Testis (tissue), 5 donors: Measurements from ENCODE around the gene USP35. TPM values are rescaled to one million over a fixed set of nuclear protein-coding genes. Genes with fewer than 3 reads are reported as not detected.

Source experiments
- DNase-seq: peaks from one replicate; pipeline ENCODE4 v3.0.0-alpha.2; 2019
- H3K27ac ChIP-seq, 2 donors: fragments of 200-600 bp; sonication (generic); one replicate each; pipeline ENCODE4 v1.5.1; 2019
- H3K27me3 ChIP-seq: fragments of 200-600 bp; sonication (generic); one replicate; pipeline ENCODE4 v1.5.1; 2019
- H3K36me3 ChIP-seq: fragments of 200-600 bp; sonication (generic); one replicate; pipeline ENCODE4 v1.5.1; 2017; ENCODE audit warnings: low read depth; ENCODE audit errors: missing control alignments
- H3K4me1 ChIP-seq: fragments of 200-600 bp; sonication (generic); one replicate; pipeline ENCODE4 v1.5.1; 2019
- H3K4me3 ChIP-seq, 2 donors: fragments of 200-600 bp; sonication (generic); one replicate each; pipeline ENCODE4 v1.5.1; 2017 to 2019
- H3K9me3 ChIP-seq: fragments of 200-600 bp; sonication (generic); one replicate; pipeline ENCODE4 v1.5.1; 2017
- POLR2A ChIP-seq: fragments of 450-650 bp; IDR thresholded peaks from one replicate; pipeline ENCODE4 v1.6.1; 2017; ENCODE audit warnings: antibody characterized with exemption, mild to moderate bottlenecking, moderate library complexity
- WGBS, 2 donors: methylation state at CpG; one replicate each; pipeline ENCODE4 v1.1.5; 2018; 5-methylcytosine and 5-hydroxymethylcytosine counted together
- intact Hi-C: fragments of 100-400 bp; cut with DNase I; formaldehyde crosslinking; loops from one replicate; pipeline ENCODE4 v1.15.1; 2023; ENCODE audit warnings: low total_unique reads
- long read RNA-seq, 2 donors: transcript quantifications; one replicate each; lab custom pipeline, GENCODE V29; 2026
- polyA plus RNA-seq: library from polyadenylated mRNA; stranded (reverse); fragments of 350-450 nt; fragmentation: Illumina TruSeq; extraction: RNeasy Lipid Tissue Mini Kit (QIAGEN cat#74804); gene quantifications from one replicate; pipeline ENCODE4 v1.2.3, GENCODE V29; 2014; ENCODE audit warnings: low read depth, low replicate concordance; ENCODE audit not compliant: insufficient read depth
- total RNA-seq, 2 donors: library from RNA; depleted of rRNA; stranded (reverse); fragments of >200 nt; gene quantifications; one replicate each; pipeline ENCODE4 v1.2.3, GENCODE V29; 2016
- TF ChIP-seq, protein P1 (sequence below), 3 experiments: fragments of 450-650 bp in 2 of 3; fragments of 200-600 bp in 1 of 3; sonication (generic) in 1 of 3; IDR thresholded peaks; one replicate each; pipeline ENCODE4 v1.5.1; 2016 to 2019; ENCODE audit warnings: antibody characterized with exemption in 3 of 3, mild to moderate bottlenecking in 2 of 3, moderate library complexity in 1 of 3

USP35 gene, protein sequence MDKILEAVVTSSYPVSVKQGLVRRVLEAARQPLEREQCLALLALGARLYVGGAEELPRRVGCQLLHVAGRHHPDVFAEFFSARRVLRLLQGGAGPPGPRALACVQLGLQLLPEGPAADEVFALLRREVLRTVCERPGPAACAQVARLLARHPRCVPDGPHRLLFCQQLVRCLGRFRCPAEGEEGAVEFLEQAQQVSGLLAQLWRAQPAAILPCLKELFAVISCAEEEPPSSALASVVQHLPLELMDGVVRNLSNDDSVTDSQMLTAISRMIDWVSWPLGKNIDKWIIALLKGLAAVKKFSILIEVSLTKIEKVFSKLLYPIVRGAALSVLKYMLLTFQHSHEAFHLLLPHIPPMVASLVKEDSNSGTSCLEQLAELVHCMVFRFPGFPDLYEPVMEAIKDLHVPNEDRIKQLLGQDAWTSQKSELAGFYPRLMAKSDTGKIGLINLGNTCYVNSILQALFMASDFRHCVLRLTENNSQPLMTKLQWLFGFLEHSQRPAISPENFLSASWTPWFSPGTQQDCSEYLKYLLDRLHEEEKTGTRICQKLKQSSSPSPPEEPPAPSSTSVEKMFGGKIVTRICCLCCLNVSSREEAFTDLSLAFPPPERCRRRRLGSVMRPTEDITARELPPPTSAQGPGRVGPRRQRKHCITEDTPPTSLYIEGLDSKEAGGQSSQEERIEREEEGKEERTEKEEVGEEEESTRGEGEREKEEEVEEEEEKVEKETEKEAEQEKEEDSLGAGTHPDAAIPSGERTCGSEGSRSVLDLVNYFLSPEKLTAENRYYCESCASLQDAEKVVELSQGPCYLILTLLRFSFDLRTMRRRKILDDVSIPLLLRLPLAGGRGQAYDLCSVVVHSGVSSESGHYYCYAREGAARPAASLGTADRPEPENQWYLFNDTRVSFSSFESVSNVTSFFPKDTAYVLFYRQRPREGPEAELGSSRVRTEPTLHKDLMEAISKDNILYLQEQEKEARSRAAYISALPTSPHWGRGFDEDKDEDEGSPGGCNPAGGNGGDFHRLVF
- total RNA-seq (10 to 100 TPM; 25.8 to 33.5 TPM), polyA plus RNA-seq (10.5 TPM)
- long read RNA-seq, donor 1: 0 reads
- long read RNA-seq, donor 2, partial matches to known transcripts: 5 of 5 reads
- long read RNA-seq, donor 2, other reads (novel, unspliced or antisense): 0 of 5 reads

DNA sequence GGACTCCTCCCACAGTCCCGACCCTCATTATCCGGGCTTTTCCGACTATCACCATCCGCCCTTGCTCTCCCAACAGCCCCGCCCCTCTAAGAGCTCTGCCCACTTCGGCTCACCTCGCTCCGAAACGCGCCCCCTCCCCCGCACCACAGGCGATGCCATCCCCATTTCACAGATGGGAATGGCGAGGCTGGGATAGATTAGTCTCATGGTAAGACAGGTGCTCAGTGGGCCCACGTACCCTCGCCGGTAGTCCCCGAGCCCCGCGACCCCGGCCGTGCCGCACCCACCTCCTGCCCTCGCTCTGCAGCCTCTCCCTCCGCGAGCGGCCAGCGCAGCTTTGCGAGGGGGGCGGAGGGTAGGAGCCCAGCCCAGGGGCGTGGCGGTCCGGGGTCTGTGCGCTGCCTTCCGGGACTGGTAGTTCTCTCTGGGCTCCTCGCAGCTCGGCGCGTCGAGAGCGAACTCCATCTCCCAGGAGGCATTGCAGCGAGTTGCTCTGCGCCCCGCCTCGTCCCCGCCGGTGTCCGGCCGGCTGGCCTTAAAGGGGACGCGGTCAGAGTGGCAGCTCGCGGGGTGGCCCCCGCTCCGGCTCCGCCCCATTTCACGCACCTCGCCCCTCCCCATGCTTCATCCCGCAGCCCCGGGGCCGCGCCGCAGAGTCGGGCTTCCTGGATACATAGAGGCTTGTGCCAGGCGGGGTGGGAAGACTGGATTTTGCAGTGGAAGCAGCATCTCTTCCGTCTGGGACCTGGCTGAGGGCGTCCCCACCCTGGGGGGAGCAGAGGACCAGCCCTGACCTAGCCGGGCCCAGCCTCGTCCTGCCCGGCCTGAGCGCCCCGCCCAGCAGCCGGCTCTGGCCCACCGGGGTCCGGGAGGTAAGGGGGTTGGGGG, at the start of gene USP35, which contains the start of gene KCTD21:
USP35 (plus strand) TSS at position 634 of the 888 bp plus-strand sequence. CDS start 7,327 bp downstream, outside the sequence.
KCTD21 (minus strand) TSS at position 341 of the 888 bp plus-strand sequence. CDS start 14,072 bp downstream, outside the sequence.
- no peaks in the 10 kb centered on the region for H3K9me3 ChIP-seq
- H3K4me1 ChIP-seq: peaks cover 34% of the 10 kb centered on the region
- WGBS, 2 donors: 0 to 1% methylated on average over 12 to 66 of the region's 74 CpGs
- intact Hi-C loops: no loop called here
- peak; percentile 98 for DNase-seq
- no peaks in the 10 kb centered on the region for H3K27me3 ChIP-seq
- H3K27ac ChIP-seq: peak within 1 kb of the TSS; percentile 78 to 89
- H3K4me3 ChIP-seq: peak within 1 kb of the TSS; percentile 85 to 93
- TF ChIP-seq, protein P1, sequence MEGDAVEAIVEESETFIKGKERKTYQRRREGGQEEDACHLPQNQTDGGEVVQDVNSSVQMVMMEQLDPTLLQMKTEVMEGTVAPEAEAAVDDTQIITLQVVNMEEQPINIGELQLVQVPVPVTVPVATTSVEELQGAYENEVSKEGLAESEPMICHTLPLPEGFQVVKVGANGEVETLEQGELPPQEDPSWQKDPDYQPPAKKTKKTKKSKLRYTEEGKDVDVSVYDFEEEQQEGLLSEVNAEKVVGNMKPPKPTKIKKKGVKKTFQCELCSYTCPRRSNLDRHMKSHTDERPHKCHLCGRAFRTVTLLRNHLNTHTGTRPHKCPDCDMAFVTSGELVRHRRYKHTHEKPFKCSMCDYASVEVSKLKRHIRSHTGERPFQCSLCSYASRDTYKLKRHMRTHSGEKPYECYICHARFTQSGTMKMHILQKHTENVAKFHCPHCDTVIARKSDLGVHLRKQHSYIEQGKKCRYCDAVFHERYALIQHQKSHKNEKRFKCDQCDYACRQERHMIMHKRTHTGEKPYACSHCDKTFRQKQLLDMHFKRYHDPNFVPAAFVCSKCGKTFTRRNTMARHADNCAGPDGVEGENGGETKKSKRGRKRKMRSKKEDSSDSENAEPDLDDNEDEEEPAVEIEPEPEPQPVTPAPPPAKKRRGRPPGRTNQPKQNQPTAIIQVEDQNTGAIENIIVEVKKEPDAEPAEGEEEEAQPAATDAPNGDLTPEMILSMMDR (IDR thresholded peaks at IDR 0.05): no peak
- peak; percentile 5 for TF ChIP-seq POLR2A
- H3K36me3 ChIP-seq: no peaks in the 10 kb centered on the region

DNA sequence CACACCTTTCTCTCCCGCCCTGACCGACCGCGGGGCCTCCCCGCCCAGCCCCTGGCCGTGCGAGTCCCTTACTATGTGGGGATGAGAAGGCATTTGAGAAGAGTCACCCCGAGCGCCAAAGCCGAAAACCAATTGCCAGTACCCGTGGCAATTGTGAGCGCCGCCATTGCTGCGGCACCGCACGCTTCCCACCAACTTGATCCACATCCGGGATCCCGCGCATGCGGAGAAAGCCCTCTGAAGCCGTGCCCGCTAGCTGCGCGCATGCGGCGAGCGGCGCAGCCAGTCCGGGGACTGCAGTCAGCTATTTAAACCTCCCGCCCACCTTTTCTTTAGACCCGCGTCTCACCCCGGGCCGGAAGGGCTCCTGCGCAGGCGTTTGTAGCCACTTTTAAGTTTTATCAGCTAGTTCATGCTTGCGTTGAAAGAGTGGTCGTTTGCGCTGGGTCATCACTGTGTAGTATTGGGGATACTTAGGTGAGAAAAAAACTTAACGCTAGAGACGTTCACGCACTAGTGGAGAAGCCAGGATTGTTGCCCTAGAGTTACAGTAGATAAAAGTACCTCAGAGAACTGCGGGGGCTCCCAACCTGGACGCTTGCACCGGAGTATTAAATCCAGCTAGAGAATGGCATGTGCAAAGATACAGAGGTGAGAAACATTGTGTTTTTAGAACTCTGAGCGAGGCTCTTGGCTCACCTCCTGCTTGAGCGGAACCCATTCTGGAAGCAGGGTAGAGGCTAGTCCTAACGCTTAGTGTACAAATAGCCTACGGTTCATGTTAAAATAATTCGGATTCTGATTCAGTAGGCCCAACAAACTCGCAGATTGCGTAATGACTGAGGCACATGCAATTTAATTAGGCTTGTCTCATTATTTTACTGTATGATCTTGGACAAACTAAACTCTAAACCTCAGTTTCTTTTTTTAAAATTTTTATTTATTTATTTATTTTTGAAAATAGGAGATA, 49.0 kb upstream of the USP35 start, which contains the start of gene ALG8:
ALG8 (minus strand) TSS at position 205 of the 970 bp plus-strand sequence; CDS start at position 167, 38 bp downstream.
- no peaks in the 10 kb centered on the region for H3K27me3 ChIP-seq
- peak within 1 kb of the TSS; percentile 31 to 68 for H3K27ac ChIP-seq
- H3K9me3 ChIP-seq: no peaks in the 10 kb centered on the region
- no peak for TF ChIP-seq POLR2A
- TF ChIP-seq, protein P1 (IDR thresholded peaks at IDR 0.05): no peak
- no peaks in the 10 kb centered on the region for H3K36me3 ChIP-seq
- peak; percentile 96 for DNase-seq
- peaks cover 9% of the 10 kb centered on the region for H3K4me1 ChIP-seq
- intact Hi-C loops: no loop called here
- H3K4me3 ChIP-seq: peak within 1 kb of the TSS; percentile 69 to 84
- 1% methylated on average over 39 to 52 of the region's 52 CpGs for WGBS, 2 donors

DNA sequence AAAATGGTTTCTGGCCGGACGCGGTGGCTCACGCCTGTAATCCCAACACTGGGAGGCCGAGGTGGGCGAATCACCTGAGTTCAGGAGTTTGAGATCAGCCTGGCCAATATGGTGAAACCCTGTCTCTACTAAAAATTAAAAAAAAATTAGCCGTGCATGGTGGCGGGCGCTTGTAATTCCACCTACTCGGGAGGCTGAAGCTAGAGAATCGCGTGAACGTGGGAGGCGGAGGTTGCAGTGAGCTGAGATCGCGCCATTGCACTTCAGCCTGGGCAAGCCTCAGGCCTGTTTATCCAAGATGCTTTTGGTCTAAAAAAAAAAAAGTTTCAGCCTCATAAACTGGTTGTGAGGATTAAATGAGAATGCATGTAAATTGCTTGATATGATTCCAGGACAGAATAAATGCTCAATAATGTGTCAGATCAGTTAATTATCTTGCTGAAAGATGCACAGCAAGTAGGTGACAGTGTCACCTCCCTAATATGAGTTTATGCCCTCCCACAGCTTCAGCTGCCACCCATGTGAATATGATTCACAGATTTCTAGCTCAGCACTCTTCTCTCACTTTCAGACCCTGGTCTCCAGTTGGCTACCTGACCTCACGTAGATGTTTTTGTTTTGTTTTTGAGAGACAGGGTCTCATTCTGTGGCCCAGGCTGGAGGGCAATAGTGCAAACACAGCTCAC, 48.2 kb upstream of the USP35 start:
- DNase-seq: no peak
- Histone ChIP-seq H3K27me3 (no peaks in the 10 kb centered on the region), H3K27ac (no peak overlapping the region), H3K9me3 (no peaks in the 10 kb centered on the region), H3K4me3 (peak overlapping the region; percentile 69 to 84), H3K36me3 (no peaks in the 10 kb centered on the region), H3K4me1 (peaks cover 9% of the 10 kb centered on the region)
- intact Hi-C loops: no loop called here
- WGBS, 2 donors: 29 to 44% methylated on average over 17 of the region's 17 CpGs
- no peak for TF ChIP-seq POLR2A
- TF ChIP-seq, protein P1 (IDR thresholded peaks at IDR 0.05): no peak
